ENCODE measurements around the gene RANBP6.

RANBP6 gene

DNA sequence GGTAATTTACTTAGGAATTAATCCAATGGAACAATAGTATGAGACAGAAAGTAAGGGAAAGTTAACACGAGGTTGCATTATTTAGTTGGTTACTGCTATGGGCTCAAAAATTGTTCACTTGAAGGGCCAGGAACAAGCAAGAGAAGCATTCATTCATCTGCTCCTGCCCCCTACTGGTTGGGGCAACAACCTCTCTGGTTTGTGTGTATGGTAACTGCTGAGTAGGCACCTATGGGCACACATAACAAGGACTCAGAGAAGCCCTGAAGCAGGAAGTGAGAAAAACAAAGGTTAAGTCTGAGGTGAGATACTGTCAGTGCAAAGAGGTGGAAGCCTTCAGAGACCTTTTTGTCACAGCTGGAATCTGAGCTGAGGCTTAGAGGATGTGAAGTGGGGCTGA, 34.4 kb upstream of the RANBP6 start:
- H3K4me3 ChIP-seq (ENCODE audit: low read depth, low read length) = no peak overlapping the region
- DNase-seq (ENCODE audit: low read depth) = peak; percentile 75
- TF ChIP-seq, protein P1, sequence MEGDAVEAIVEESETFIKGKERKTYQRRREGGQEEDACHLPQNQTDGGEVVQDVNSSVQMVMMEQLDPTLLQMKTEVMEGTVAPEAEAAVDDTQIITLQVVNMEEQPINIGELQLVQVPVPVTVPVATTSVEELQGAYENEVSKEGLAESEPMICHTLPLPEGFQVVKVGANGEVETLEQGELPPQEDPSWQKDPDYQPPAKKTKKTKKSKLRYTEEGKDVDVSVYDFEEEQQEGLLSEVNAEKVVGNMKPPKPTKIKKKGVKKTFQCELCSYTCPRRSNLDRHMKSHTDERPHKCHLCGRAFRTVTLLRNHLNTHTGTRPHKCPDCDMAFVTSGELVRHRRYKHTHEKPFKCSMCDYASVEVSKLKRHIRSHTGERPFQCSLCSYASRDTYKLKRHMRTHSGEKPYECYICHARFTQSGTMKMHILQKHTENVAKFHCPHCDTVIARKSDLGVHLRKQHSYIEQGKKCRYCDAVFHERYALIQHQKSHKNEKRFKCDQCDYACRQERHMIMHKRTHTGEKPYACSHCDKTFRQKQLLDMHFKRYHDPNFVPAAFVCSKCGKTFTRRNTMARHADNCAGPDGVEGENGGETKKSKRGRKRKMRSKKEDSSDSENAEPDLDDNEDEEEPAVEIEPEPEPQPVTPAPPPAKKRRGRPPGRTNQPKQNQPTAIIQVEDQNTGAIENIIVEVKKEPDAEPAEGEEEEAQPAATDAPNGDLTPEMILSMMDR (IDR thresholded peaks at IDR 0.05; ENCODE audit: low read depth, low read length, missing control alignments) = peak; percentile 74

DNA sequence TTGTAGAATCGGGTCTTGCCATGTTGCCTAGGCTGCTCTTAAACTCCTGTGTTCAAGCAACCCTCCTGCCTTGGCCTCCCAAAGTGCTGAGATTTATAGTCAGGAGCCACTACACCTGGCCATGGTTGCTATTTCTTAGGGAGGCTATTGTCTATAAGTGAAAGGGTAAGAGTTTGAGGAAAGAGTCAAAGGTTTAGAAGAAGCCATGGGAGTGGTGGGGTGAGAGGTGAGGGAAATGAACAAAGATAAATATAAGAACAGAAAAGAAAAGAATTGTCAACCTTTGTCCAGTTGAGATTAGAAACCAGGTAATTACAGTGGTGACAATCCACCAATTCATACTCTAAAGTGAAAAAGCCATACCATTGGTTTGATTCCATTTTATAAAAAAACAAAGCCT, 32.6 kb upstream of the RANBP6 start:
- DNase-seq (ENCODE audit: low read depth) = no peak
- TF ChIP-seq, protein P1 (IDR thresholded peaks at IDR 0.05; ENCODE audit: low read depth, low read length, missing control alignments) = no peak
- no peak overlapping the region for H3K4me3 ChIP-seq (ENCODE audit: low read depth, low read length)

DNA sequence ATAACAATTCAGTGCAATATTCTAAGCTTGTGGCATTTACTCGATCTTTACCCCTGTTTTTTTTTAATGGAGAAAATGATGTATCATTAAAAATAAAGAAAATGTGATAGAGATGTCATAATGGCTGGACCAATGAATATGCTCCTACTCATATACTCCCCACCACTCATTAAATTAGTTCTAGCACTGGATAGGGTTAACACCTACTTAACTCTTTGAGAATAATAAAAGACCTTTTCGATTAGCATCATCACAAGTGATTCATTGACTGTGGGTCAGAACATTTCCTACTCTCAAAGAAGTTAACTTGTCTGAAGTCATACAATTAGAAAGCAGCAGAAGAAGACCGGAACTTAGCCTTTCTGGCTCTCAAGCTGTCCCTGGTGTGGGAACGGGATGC, 31.6 kb upstream of the RANBP6 start:
- no peak overlapping the region for H3K4me3 ChIP-seq (ENCODE audit: low read depth, low read length)
- no peak for DNase-seq (ENCODE audit: low read depth)
- TF ChIP-seq, protein P1 (IDR thresholded peaks at IDR 0.05; ENCODE audit: low read depth, low read length, missing control alignments) = no peak

DNA sequence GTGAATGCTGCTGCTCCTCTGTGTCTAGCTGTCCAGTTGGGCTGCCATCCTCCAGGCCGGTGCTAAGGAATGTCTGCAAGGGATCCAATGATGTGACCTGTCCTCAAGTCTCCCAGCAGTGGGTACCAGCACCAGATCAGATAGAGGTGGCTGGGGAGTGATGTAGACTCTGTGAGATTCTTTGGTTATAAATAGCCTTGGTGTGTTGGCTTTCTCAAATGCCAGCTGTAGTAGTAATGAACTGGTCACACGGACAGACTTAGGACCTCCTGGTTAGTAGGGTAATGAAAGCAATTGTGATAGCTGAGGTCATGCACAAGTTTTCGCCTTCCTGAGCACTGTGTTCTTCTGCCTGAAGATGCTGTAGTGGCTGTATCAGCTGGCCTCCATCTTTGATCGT, 29.9 kb upstream of the RANBP6 start:
- DNase-seq (ENCODE audit: low read depth) = no peak
- TF ChIP-seq, protein P1 (IDR thresholded peaks at IDR 0.05; ENCODE audit: low read depth, low read length, missing control alignments) = no peak
- H3K4me3 ChIP-seq (ENCODE audit: low read depth, low read length) = no peak overlapping the region

DNA sequence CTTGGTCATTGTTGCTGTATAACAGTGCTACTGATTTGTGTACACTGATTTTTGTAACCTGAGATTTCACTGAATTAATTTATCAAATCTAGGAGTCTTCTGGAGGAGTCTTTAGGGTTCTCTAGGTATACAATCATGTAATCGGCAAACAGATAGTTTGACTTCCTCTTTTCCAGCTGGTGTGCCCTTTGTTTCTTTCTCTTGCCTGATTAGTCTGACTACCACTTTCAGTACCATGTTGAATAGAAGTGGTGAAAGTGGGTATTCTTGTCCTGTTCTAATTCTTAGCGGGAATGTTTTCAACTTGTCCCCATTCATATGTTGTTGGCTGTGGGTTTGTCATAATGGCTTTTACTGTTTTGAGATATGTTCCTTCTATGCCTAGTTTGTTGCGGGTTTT, 24.7 kb upstream of the RANBP6 start:
- DNase-seq (ENCODE audit: low read depth) = no peak
- TF ChIP-seq, protein P1 (IDR thresholded peaks at IDR 0.05; ENCODE audit: low read depth, low read length, missing control alignments) = no peak
- no peak overlapping the region for H3K4me3 ChIP-seq (ENCODE audit: low read depth, low read length)

DNA sequence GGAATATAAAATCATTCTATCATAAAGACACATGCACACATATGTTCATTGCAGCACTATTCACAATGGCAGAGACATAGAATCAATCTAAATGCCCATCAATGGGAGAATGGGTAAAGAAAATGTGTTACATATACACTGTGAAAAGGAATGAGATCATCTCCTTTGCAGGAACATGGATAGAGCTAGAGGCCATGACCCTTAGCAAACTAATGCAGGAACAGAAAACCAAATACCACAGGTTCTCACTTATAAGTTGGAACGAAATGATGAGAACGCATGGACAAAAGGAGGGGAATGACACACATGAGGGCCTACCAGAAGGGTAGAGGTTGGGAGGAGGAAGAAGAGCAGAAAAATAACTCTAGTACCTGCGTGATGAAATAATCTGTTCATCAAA, 21.0 kb upstream of the RANBP6 start:
- TF ChIP-seq, protein P1 (IDR thresholded peaks at IDR 0.05; ENCODE audit: low read depth, low read length, missing control alignments) = no peak
- no peak overlapping the region for H3K4me3 ChIP-seq (ENCODE audit: low read depth, low read length)
- no peak for DNase-seq (ENCODE audit: low read depth)

DNA sequence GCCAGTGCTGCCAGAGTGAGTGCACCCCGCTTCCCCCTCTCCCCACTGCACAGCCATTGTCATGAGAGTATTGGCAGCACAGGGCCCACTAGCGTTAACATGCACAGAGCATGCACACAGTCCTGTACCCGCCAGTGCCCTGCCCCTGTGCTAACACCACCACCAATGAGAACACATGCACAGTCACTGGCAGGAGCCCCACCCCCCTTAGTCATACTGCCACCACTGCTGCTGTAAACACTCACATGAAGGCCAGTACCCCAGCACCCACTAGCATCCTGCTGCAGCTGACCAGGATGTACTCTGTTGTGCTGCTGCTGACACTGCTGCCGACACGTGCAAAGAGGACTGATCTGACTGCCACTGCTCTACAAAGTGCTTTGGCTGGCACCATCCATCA, 19.5 kb upstream of the RANBP6 start:
- DNase-seq (ENCODE audit: low read depth) = no peak

More for the DNA sequence above, 19.5 kb upstream of the RANBP6 start:
- TF ChIP-seq, protein P1 (IDR thresholded peaks at IDR 0.05; ENCODE audit: low read depth, low read length, missing control alignments) = no peak
- H3K4me3 ChIP-seq (ENCODE audit: low read depth, low read length) = no peak overlapping the region
